ENCODE results near the gene RAB31. TPM values are rescaled to one million over a fixed set of nuclear protein-coding genes. Genes with fewer than 3 reads are reported as not detected.

The RAB31 gene
- polyA plus RNA-seq, 1 donor from 2014 or later = 16.3 TPM

GRCh38 chr18:9775178-9775577 is 67.1 kb downstream of the RAB31 start:
- no peak overlapping the region for H3K9ac ChIP-seq (ENCODE audit: low read length)
- no peaks in the 10 kb centered on the region for H3K9me2 ChIP-seq (ENCODE audit: insufficient read depth, low read length)
- H3K36me3 ChIP-seq (ENCODE audit: insufficient read depth, low read length) = no peaks in the 10 kb centered on the region
- no peak overlapping the region for H3K4me3 ChIP-seq (ENCODE audit: low read length)
- H3K79me2 ChIP-seq (replicated peaks; ENCODE audit: insufficient read depth, low read length) = peaks cover 8% of the 10 kb centered on the region
- no peak overlapping the region for H3K4me2 ChIP-seq (ENCODE audit: low read length)
- no peaks in the 10 kb centered on the region for H4K20me1 ChIP-seq (ENCODE audit: insufficient read depth)
- H3K27ac ChIP-seq (ENCODE audit: low read length) = no peak overlapping the region
- no peaks in the 10 kb centered on the region for H3K27me3 ChIP-seq (ENCODE audit: insufficient read depth, low read depth, low read length)
- H3K9me3 ChIP-seq (ENCODE audit: low read length) = no peaks in the 10 kb centered on the region
- TF ChIP-seq MXI1 (conservative IDR thresholded peaks at IDR 0.05; ENCODE audit: poor library complexity, severe bottlenecking) = no peak
- TF ChIP-seq RAD21 (conservative IDR thresholded peaks at IDR 0.05) = no peak
- TF ChIP-seq TAF1 (IDR thresholded peaks at IDR 0.05; ENCODE audit: low read depth) = no peak
- TF ChIP-seq REST (IDR thresholded peaks at IDR 0.05; ENCODE audit: borderline replicate concordance) = no peak
- TF ChIP-seq EP300 (conservative IDR thresholded peaks at IDR 0.05; ENCODE audit: poor library complexity, severe bottlenecking) = no peak
- TF ChIP-seq EZH2 (IDR thresholded peaks at IDR 0.05; ENCODE audit: borderline replicate concordance, insufficient read depth, low read length, poor library complexity, severe bottlenecking) = no peak
- TF ChIP-seq POLR2AphosphoS5 (IDR thresholded peaks at IDR 0.05) = no peak
- TF ChIP-seq CTCF (IDR thresholded peaks at IDR 0.05; ENCODE audit: poor library complexity, severe bottlenecking) = no peak
- TF ChIP-seq SMC3 (conservative IDR thresholded peaks at IDR 0.05; ENCODE audit: poor library complexity) = no peak
- no peak overlapping the region for H2AFZ ChIP-seq (ENCODE audit: low read depth, low read length)
- no peaks in the 10 kb centered on the region for H3F3A ChIP-seq (ENCODE audit: insufficient read depth, low read length, poor library complexity, severe bottlenecking)

- Histone ChIP-seq H3K9ac (ENCODE audit: low read length) (no peak overlapping the region), H3K36me3 (ENCODE audit: insufficient read depth, low read length) (no peaks in the 10 kb centered on the region), H3K4me2 (ENCODE audit: low read length) (no peak overlapping the region), H3K9me2 (ENCODE audit: insufficient read depth, low read length) (no peaks in the 10 kb centered on the region), H4K20me1 (ENCODE audit: insufficient read depth) (no peaks in the 10 kb centered on the region), H3K4me3 (ENCODE audit: low read length) (no peak overlapping the region), H2AFZ (ENCODE audit: low read depth, low read length) (no peak overlapping the region), H3K79me2 (replicated peaks; ENCODE audit: insufficient read depth, low read length) (peaks cover 3% of the 10 kb centered on the region), H3K27ac (ENCODE audit: low read length) (no peak overlapping the region), H3K27me3 (ENCODE audit: insufficient read depth, low read depth, low read length) (no peaks in the 10 kb centered on the region), H3F3A (ENCODE audit: insufficient read depth, low read length, poor library complexity, severe bottlenecking) (no peaks in the 10 kb centered on the region), H3K9me3 (ENCODE audit: low read length) (no peaks in the 10 kb centered on the region)
- no peak for TF ChIP-seq TAF1 (IDR thresholded peaks at IDR 0.05; ENCODE audit: low read depth)
- no peak for TF ChIP-seq CTCF (IDR thresholded peaks at IDR 0.05; ENCODE audit: poor library complexity, severe bottlenecking)
- TF ChIP-seq MXI1 (conservative IDR thresholded peaks at IDR 0.05; ENCODE audit: poor library complexity, severe bottlenecking) = no peak
- no peak for TF ChIP-seq EP300 (conservative IDR thresholded peaks at IDR 0.05; ENCODE audit: poor library complexity, severe bottlenecking)
- TF ChIP-seq RAD21 (conservative IDR thresholded peaks at IDR 0.05) = no peak
- no peak for TF ChIP-seq REST (IDR thresholded peaks at IDR 0.05; ENCODE audit: borderline replicate concordance)
- TF ChIP-seq POLR2AphosphoS5 (IDR thresholded peaks at IDR 0.05) = no peak
- no peak for TF ChIP-seq SMC3 (conservative IDR thresholded peaks at IDR 0.05; ENCODE audit: poor library complexity)
- no peak for TF ChIP-seq EZH2 (IDR thresholded peaks at IDR 0.05; ENCODE audit: borderline replicate concordance, insufficient read depth, low read length, poor library complexity, severe bottlenecking)
Observed at GRCh38 chr18:9779630-9780029, 71.5 kb downstream of the RAB31 start.

Data from neural cell (in vitro differentiated cells).